HG03442 (cell line): ENCODE measurements around the gene PDE6B.
"Not testable (repeated sequence)": the region's sequence is repeated elsewhere in the genome, so short reads cannot be mapped to it uniquely, and the experiment has no call there.

Source experiments
- ATAC-seq: cut with Tn5 transposase; IDR thresholded peaks from one replicate; pipeline ENCODE4 v1.9.1; 2021; ENCODE audit warnings: mild to moderate bottlenecking, moderate library complexity; ENCODE audit not compliant: unreplicated experiment

Gene PDE6B

GRCh38 chr4:668219-668618, 42.8 kb downstream of the PDE6B start:
- ATAC-seq, result not testable (repeated sequence)

GRCh38 chr4:669806-670559, 44.6 kb downstream of the PDE6B start:
- ATAC-seq, result not testable (repeated sequence)

- no peak for ATAC-seq
These were observed 46.4 kb downstream of the PDE6B start for GRCh38 chr4:671769-672168.

GRCh38 chr4:673349-674091, 48.1 kb downstream of the PDE6B start:
- no peak for ATAC-seq

- peak; percentile 73 for ATAC-seq
These were observed 49.0 kb downstream of the PDE6B start, which contains the start of the genes ATP5ME and MYL5 for GRCh38 chr4:674172-675035. TSS of gene ATP5ME (minus strand) at chr4:674276. CDS start at chr4:674247, 29 bp downstream. TSS of gene MYL5 (plus strand) at chr4:674542. CDS start at chr4:678027, 3,485 bp downstream.

- ATAC-seq, result no peak
These were observed 49.9 kb downstream of the PDE6B start for GRCh38 chr4:675036-675882.

GRCh38 chr4:675980-676870, 50.9 kb downstream of the PDE6B start:
- peak; percentile 21 for ATAC-seq

GRCh38 chr4:676871-677235, 51.5 kb downstream of the PDE6B start:
- no peak for ATAC-seq

GRCh38 chr4:677431-678293, 52.3 kb downstream of the PDE6B start:
- no peak for ATAC-seq

GRCh38 chr4:678331-679103, 53.1 kb downstream of the PDE6B start:
- no peak for ATAC-seq

GRCh38 chr4:679104-679481, 53.7 kb downstream of the PDE6B start:
- ATAC-seq, result no peak

- no peak for ATAC-seq
These were observed 54.3 kb downstream of the PDE6B start for GRCh38 chr4:679629-680028.

GRCh38 chr4:680091-680490, 54.7 kb downstream of the PDE6B start:
- no peak for ATAC-seq

GRCh38 chr4:680551-680927, 55.2 kb downstream of the PDE6B start:
- ATAC-seq, result no peak

- ATAC-seq, result no peak
These were observed 55.7 kb downstream of the PDE6B start for GRCh38 chr4:680928-681645.

- ATAC-seq, result no peak
These were observed 56.5 kb downstream of the PDE6B start for GRCh38 chr4:681736-682451.
